Endothelial cell (in vitro differentiated cells): Measurements from ENCODE around the gene PCSK1N. TPM values are rescaled to one million over a fixed set of nuclear protein-coding genes. Genes with fewer than 3 reads are reported as not detected.

ENCODE experiments used
- DNase-seq: peaks from one replicate; pipeline ENCODE4 v3.0.0; 2021; ENCODE audit warnings: low spot score
- H3K27ac Mint-ChIP-seq: one replicate; pipeline ENCODE4 v1.8.0; 2021; ENCODE audit warnings: mixed read lengths, inconsistent platforms; ENCODE audit not compliant: unreplicated experiment
- H3K27me3 Mint-ChIP-seq: one replicate; pipeline ENCODE4 v1.8.0; 2021; ENCODE audit warnings: mild to moderate bottlenecking, moderate library complexity, mixed read lengths, inconsistent platforms; ENCODE audit not compliant: unreplicated experiment
- H3K36me3 Mint-ChIP-seq: one replicate; pipeline ENCODE4 v1.8.0; 2021; ENCODE audit warnings: mild to moderate bottlenecking, low read depth, mixed read lengths, inconsistent platforms; ENCODE audit not compliant: unreplicated experiment
- H3K4me1 Mint-ChIP-seq: one replicate; pipeline ENCODE4 v1.8.0; 2021; ENCODE audit warnings: mild to moderate bottlenecking, mixed read lengths, inconsistent platforms; ENCODE audit not compliant: unreplicated experiment
- H3K4me3 Mint-ChIP-seq: one replicate; pipeline ENCODE4 v1.8.0; 2021; ENCODE audit warnings: mild to moderate bottlenecking, mixed read lengths, inconsistent platforms; ENCODE audit not compliant: unreplicated experiment
- H3K9me3 Mint-ChIP-seq: one replicate; pipeline ENCODE4 v1.8.0; 2021; ENCODE audit warnings: mixed read lengths, inconsistent platforms; ENCODE audit not compliant: unreplicated experiment
- total RNA-seq: library from RNA; stranded (reverse); fragmentation: NEBNext Ultra II Directional; extraction: Animal tissue kit (Norgen Biotek cat#: 25700); gene quantifications from one replicate; pipeline ENCODE4 v1.2.1, GENCODE V29; 2021; ENCODE audit not compliant: unreplicated experiment
- TF ChIP-seq, protein P1 (sequence below): fragments of 200-600 bp; sonication (generic); IDR thresholded peaks from one replicate; pipeline ENCODE4 v1.5.0; 2021; ENCODE audit warnings: antibody characterized with exemption; ENCODE audit not compliant: unreplicated experiment

The PCSK1N gene
- total RNA-seq, 1 donor from 2014 or later = 2.0 TPM

DNA sequence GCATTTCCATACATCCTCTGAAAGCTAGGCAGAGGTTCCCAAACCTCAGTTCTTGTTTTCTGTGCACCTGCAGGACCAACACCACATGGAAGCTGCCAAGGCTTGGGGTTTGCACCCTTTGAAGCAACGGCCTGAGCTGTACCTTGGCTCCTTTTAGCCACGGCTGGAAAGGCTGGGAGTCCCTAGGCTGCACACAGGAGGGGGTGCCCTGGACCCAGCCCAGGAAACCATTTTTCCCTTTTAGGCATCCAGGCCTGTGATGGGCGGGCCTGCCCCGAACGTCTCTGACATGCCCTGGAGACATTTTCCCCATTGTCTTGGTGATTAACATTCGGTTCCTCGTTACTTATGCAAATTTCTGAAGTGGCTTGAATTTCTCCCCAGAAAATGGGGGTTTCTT is 17.4 kb upstream of the PCSK1N start:
- H3K27ac Mint-ChIP-seq = no peak overlapping the region
- no peaks in the 10 kb centered on the region for H3K27me3 Mint-ChIP-seq
- no peaks in the 10 kb centered on the region for H3K36me3 Mint-ChIP-seq
- H3K4me1 Mint-ChIP-seq = peaks cover 11% of the 10 kb centered on the region
- no peak overlapping the region for H3K4me3 Mint-ChIP-seq
- DNase-seq = no peak
- no peaks in the 10 kb centered on the region for H3K9me3 Mint-ChIP-seq
- TF ChIP-seq, protein P1, sequence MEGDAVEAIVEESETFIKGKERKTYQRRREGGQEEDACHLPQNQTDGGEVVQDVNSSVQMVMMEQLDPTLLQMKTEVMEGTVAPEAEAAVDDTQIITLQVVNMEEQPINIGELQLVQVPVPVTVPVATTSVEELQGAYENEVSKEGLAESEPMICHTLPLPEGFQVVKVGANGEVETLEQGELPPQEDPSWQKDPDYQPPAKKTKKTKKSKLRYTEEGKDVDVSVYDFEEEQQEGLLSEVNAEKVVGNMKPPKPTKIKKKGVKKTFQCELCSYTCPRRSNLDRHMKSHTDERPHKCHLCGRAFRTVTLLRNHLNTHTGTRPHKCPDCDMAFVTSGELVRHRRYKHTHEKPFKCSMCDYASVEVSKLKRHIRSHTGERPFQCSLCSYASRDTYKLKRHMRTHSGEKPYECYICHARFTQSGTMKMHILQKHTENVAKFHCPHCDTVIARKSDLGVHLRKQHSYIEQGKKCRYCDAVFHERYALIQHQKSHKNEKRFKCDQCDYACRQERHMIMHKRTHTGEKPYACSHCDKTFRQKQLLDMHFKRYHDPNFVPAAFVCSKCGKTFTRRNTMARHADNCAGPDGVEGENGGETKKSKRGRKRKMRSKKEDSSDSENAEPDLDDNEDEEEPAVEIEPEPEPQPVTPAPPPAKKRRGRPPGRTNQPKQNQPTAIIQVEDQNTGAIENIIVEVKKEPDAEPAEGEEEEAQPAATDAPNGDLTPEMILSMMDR = no peak

DNA sequence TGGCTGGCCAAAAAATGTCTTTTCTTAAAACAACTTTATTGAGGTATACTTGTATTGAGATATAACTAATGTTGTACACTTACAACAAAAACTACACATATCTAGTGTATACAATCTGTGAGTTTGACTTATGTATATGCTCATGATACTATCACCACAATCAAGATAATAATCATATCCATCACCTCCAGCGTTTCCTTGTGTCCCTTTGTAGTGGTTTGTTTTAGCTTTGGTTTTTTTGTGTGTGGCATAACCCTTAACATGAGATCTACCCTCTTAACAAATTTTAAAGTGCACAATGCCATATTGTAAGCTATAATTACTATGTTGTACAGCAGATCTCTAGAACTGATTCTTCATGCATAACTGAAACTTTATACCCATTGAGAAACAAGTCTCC is 13.4 kb upstream of the PCSK1N start:
- TF ChIP-seq, protein P1 = no peak
- Mint-ChIP-seq H3K4me1 (no peaks in the 10 kb centered on the region), H3K4me3 (no peak overlapping the region), H3K27me3 (no peaks in the 10 kb centered on the region), H3K27ac (no peak overlapping the region), H3K36me3 (no peaks in the 10 kb centered on the region), H3K9me3 (no peaks in the 10 kb centered on the region)
- DNase-seq = no peak

- Mint-ChIP-seq H3K9me3 (no peaks in the 10 kb centered on the region), H3K4me1 (peaks cover 5% of the 10 kb centered on the region), H3K27ac (no peak overlapping the region), H3K36me3 (peaks cover 1% of the 10 kb centered on the region), H3K4me3 (no peak overlapping the region), H3K27me3 (peaks cover 6% of the 10 kb centered on the region)
- no peak for DNase-seq
- TF ChIP-seq, protein P1 = no peak
Measured at GRCh38 chrX:48839686-48840085, 4.3 kb upstream of the PCSK1N start.

DNA sequence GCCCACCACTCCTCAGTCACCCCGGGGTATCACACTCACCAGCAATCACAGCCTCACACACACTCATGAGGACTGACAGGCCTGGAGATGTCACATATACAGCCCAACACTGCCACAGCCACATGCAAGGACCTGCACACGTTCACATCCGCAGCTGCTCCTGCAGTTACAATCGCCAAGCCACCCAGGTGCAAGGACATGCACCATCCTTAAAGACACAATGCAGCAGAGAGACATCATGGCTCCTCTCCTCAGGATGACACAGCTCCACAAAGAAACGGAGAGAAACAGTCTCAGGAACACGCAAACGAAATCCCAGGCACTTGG is 1.1 kb downstream of the PCSK1N start:
- DNase-seq = no peak
- peaks cover 16% of the 10 kb centered on the region for H3K27me3 Mint-ChIP-seq
- H3K27ac Mint-ChIP-seq = peak overlapping the region; percentile 48
- H3K36me3 Mint-ChIP-seq = peaks cover 6% of the 10 kb centered on the region
- H3K4me3 Mint-ChIP-seq = peak overlapping the region; percentile 92
- peaks cover 13% of the 10 kb centered on the region for H3K4me1 Mint-ChIP-seq
- no peaks in the 10 kb centered on the region for H3K9me3 Mint-ChIP-seq
- TF ChIP-seq, protein P1 = no peak

GRCh38 chrX:48833542-48834138 is 1.8 kb downstream of the PCSK1N start:
- TF ChIP-seq, protein P1 = no peak
- Mint-ChIP-seq H3K4me1 (peaks cover 13% of the 10 kb centered on the region), H3K27ac (no peak overlapping the region), H3K4me3 (peak overlapping the region; percentile 31), H3K9me3 (no peaks in the 10 kb centered on the region), H3K36me3 (peaks cover 6% of the 10 kb centered on the region), H3K27me3 (peaks cover 17% of the 10 kb centered on the region)
- DNase-seq = no peak
